K562 (cell line): ENCODE measurements around the gene ENTR1. TPM values are rescaled to one million over a fixed set of nuclear protein-coding genes. Genes with fewer than 3 reads are reported as not detected.

Experiments used
- CHD2 ChIP-seq: IDR thresholded peaks from 2 replicates; pipeline ENCODE4 v1.6.1; 2011; ENCODE audit warnings: low read depth, low read length
- EP400 ChIP-seq: fragments of 450-650 bp; IDR thresholded peaks from 2 replicates; pipeline ENCODE4 v1.6.1; 2017; ENCODE audit warnings: antibody characterized with exemption, mild to moderate bottlenecking, moderate library complexity
- HMGN3 ChIP-seq: IDR thresholded peaks from 2 replicates; pipeline ENCODE4 v1.6.1; 2011; ENCODE audit warnings: borderline replicate concordance, low read depth, mild to moderate bottlenecking, mixed read lengths, low read length; ENCODE audit not compliant: insufficient read length; ENCODE audit errors: extremely low read depth
- KAT7 ChIP-seq: sonication (generic); formaldehyde crosslinking; IDR thresholded peaks from 2 replicates; pipeline ENCODE4 v1.8.0; 2022; ENCODE audit warnings: missing genetic modification reagents, mild to moderate bottlenecking, borderline replicate concordance
- NFXL1 ChIP-seq: fragments of 450-650 bp; formaldehyde crosslinking; IDR thresholded peaks from 2 replicates; pipeline ENCODE4 v1.4.0; 2021; ENCODE audit warnings: mild to moderate bottlenecking
- RCOR1 ChIP-seq, 2 experiments: IDR thresholded peaks; 2 replicates each; pipeline ENCODE4 v1.6.1; 2012; ENCODE audit warnings: low read depth in 2 of 2, low read length in 2 of 2, borderline replicate concordance in 1 of 2, improper control_type of control experiment in 1 of 2
- SIN3A ChIP-seq, 2 experiments: fragments of 150-350 bp in 1 of 2; IDR thresholded peaks; 2 replicates each; pipeline ENCODE4 v1.6.1; 2011 to 2016; ENCODE audit warnings: borderline replicate concordance in 2 of 2, low read depth in 2 of 2, low read length in 2 of 2, mild to moderate bottlenecking in 2 of 2, moderate library complexity in 2 of 2; ENCODE audit not compliant: control insufficient read depth in 1 of 2
- SIN3B ChIP-seq: fragments of 450-650 bp; IDR thresholded peaks from 2 replicates; pipeline ENCODE4 v1.6.1; 2017; ENCODE audit warnings: low read depth, mild to moderate bottlenecking, moderate library complexity
- SMARCE1 ChIP-seq: fragments of 450-650 bp; IDR thresholded peaks from 2 replicates; pipeline ENCODE4 v1.7.1; 2016; ENCODE audit warnings: mild to moderate bottlenecking
- ZNF263 ChIP-seq: sonication (generic); formaldehyde crosslinking; IDR thresholded peaks from 2 replicates; pipeline ENCODE4 v1.8.0; 2022; ENCODE audit warnings: mild to moderate bottlenecking, missing genetic modification reagents, borderline replicate concordance
- polyA plus RNA-seq, 8 experiments: library from polyadenylated mRNA; depleted of rRNA in 4 of 8; stranded (reverse) in 5 of 8; unstranded in 3 of 8; fragments of >200 nt; fragmentation: Nextera tagmentation in 2 of 8; fragmentation: Illumina TruSeq in 1 of 8; extraction: Ambion mirVana in 2 of 8; extraction: Trizol in 1 of 8; gene quantifications; 2 replicates each; pipeline versions ENCODE4 v1.2.1 to v1.2.3, GENCODE V29; 2011 to 2014; ENCODE audit warnings: inconsistent platforms in 1 of 8, missing spikeins in 1 of 8
- total RNA-seq, 7 experiments: library from RNA; depleted of rRNA in 6 of 7; stranded (reverse); fragments of >200 nt in 6 of 7; fragmentation: Illumina TruSeq in 2 of 7; extraction: Trizol in 2 of 7; gene quantifications; 2 replicates each; pipeline versions ENCODE4 v1.2.1 to v1.2.3, GENCODE V29; 2011 to 2021; ENCODE audit warnings: low replicate concordance in 1 of 7
- TF ChIP-seq, protein P1 (sequence below): fragments of 450-650 bp; formaldehyde crosslinking; IDR thresholded peaks from 2 replicates; pipeline ENCODE4 v1.4.0; 2020; ENCODE audit warnings: mild to moderate bottlenecking, moderate library complexity
- TF ChIP-seq, protein P2 (sequence below): fragments of 250-450 bp; sonication (Bioruptor Pico); IDR thresholded peaks from 2 replicates; pipeline ENCODE4 v1.4.0; 2020; ENCODE audit warnings: mild to moderate bottlenecking
- TF ChIP-seq, protein P3 (sequence below): fragments of 250-450 bp; sonication (Bioruptor Pico); IDR thresholded peaks from 2 replicates; pipeline ENCODE4 v1.4.0; 2020
- TF ChIP-seq, protein P4 (sequence below): sonication (generic); formaldehyde crosslinking; IDR thresholded peaks from 2 replicates; pipeline ENCODE4 v1.8.0; 2022; ENCODE audit warnings: missing genetic modification reagents, mild to moderate bottlenecking, borderline replicate concordance

ENTR1 gene
- total and polyA plus RNA-seq, 9 of the 15 experiments (the other 6 are each of a cell fraction or from before 2014, with no cell fraction given), result 6.7 to 106 (median 72.6) TPM

DNA sequence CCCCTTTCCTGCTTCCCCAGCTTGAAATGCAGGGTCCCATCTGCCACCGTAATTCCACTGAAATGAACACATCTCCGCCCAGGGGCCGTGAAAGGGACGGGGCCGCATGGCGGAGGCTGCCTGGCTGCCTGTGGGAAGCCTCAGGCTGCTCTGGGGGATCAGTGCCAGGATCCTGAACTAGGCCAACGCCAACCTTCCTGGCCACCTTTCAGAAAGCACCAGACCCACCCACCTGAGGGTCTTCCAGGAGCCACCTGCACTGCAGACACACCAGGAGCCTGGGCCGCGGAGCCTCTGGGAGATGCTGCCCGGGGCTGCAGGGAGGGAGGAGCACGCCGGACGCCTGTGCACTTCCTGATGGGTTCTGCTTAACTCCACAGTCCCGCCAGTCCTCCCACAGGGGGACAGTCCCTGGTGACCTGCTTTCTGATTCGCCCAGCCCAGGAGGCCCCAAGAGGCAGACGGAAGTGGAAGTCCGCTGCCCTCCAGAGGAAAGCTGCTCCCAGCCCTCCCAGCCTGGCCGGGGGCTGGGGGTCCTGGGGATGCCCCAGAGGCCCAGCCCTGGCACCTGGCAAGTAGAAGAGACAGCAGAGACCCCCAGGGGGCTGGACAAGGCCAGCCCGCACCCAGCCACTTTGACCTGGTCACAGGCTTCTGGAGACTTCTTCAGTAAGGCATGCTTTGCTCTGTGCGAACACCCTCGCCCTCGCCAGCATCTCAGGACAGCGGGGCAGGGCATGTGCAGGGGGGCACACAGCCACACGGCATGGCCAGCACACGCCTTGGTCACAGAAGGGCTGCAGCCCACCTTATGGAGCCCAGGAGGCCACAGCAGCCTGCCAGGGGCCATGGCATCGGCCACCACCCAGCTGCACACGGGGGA is 36.9 kb downstream of the ENTR1 start, which contains the start of gene CARD9 (continued):
- TF ChIP-seq, protein P1, sequence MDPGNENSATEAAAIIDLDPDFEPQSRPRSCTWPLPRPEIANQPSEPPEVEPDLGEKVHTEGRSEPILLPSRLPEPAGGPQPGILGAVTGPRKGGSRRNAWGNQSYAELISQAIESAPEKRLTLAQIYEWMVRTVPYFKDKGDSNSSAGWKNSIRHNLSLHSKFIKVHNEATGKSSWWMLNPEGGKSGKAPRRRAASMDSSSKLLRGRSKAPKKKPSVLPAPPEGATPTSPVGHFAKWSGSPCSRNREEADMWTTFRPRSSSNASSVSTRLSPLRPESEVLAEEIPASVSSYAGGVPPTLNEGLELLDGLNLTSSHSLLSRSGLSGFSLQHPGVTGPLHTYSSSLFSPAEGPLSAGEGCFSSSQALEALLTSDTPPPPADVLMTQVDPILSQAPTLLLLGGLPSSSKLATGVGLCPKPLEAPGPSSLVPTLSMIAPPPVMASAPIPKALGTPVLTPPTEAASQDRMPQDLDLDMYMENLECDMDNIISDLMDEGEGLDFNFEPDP (CRISPR knock-in tag), result no peak
- TF ChIP-seq RCOR1 (IDR thresholded peaks at IDR 0.05; ENCODE audit: borderline replicate concordance in 1 of 2, low read depth in 2 of 2, low read length in 2 of 2) (peak in 1 of 2 experiments; percentile 51; a peak in 1 of 4 replicates), HMGN3 (peak; percentile 26), CHD2 (no peak), KAT7 (CRISPR knock-in tag) (0 out of 2 replicates have a peak, but pooled peaks have one; percentile 16), SIN3B (no peak), EP400 (peak; percentile 12; the same call in 1 of the 2 replicates), SIN3A (IDR thresholded peaks at IDR 0.05; ENCODE audit: borderline replicate concordance in 2 of 2, control insufficient read depth in 1 of 2, low read depth in 2 of 2, low read length in 2 of 2) (peak; percentile 5 to 73; a peak in 1 of 4 replicates), SMARCE1 (no peak), NFXL1 (no peak), ZNF263 (peak; percentile 99)
- TF ChIP-seq, protein P2, sequence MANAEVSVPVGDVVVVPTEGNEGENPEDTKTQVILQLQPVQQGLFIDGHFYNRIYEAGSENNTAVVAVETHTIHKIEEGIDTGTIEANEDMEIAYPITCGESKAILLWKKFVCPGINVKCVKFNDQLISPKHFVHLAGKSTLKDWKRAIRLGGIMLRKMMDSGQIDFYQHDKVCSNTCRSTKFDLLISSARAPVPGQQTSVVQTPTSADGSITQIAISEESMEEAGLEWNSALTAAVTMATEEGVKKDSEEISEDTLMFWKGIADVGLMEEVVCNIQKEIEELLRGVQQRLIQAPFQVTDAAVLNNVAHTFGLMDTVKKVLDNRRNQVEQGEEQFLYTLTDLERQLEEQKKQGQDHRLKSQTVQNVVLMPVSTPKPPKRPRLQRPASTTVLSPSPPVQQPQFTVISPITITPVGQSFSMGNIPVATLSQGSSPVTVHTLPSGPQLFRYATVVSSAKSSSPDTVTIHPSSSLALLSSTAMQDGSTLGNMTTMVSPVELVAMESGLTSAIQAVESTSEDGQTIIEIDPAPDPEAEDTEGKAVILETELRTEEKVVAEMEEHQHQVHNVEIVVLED (CRISPR knock-in tag), result 0 out of 2 replicates have a peak, but pooled peaks have one; percentile 30
- TF ChIP-seq, protein P3, sequence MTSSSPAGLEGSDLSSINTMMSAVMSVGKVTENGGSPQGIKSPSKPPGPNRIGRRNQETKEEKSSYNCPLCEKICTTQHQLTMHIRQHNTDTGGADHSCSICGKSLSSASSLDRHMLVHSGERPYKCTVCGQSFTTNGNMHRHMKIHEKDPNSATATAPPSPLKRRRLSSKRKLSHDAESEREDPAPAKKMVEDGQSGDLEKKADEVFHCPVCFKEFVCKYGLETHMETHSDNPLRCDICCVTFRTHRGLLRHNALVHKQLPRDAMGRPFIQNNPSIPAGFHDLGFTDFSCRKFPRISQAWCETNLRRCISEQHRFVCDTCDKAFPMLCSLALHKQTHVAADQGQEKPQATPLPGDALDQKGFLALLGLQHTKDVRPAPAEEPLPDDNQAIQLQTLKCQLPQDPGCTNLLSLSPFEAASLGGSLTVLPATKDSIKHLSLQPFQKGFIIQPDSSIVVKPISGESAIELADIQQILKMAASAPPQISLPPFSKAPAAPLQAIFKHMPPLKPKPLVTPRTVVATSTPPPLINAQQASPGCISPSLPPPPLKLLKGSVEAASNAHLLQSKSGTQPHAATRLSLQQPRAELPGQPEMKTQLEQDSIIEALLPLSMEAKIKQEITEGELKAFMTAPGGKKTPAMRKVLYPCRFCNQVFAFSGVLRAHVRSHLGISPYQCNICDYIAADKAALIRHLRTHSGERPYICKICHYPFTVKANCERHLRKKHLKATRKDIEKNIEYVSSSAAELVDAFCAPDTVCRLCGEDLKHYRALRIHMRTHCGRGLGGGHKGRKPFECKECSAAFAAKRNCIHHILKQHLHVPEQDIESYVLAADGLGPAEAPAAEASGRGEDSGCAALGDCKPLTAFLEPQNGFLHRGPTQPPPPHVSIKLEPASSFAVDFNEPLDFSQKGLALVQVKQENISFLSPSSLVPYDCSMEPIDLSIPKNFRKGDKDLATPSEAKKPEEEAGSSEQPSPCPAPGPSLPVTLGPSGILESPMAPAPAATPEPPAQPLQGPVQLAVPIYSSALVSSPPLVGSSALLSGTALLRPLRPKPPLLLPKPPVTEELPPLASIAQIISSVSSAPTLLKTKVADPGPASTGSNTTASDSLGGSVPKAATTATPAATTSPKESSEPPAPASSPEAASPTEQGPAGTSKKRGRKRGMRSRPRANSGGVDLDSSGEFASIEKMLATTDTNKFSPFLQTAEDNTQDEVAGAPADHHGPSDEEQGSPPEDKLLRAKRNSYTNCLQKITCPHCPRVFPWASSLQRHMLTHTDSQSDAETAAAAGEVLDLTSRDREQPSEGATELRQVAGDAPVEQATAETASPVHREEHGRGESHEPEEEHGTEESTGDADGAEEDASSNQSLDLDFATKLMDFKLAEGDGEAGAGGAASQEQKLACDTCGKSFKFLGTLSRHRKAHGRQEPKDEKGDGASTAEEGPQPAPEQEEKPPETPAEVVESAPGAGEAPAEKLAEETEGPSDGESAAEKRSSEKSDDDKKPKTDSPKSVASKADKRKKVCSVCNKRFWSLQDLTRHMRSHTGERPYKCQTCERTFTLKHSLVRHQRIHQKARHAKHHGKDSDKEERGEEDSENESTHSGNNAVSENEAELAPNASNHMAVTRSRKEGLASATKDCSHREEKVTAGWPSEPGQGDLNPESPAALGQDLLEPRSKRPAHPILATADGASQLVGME (CRISPR knock-in tag), result 0 out of 2 replicates have a peak, but pooled peaks have one; percentile 10
- TF ChIP-seq, protein P4, sequence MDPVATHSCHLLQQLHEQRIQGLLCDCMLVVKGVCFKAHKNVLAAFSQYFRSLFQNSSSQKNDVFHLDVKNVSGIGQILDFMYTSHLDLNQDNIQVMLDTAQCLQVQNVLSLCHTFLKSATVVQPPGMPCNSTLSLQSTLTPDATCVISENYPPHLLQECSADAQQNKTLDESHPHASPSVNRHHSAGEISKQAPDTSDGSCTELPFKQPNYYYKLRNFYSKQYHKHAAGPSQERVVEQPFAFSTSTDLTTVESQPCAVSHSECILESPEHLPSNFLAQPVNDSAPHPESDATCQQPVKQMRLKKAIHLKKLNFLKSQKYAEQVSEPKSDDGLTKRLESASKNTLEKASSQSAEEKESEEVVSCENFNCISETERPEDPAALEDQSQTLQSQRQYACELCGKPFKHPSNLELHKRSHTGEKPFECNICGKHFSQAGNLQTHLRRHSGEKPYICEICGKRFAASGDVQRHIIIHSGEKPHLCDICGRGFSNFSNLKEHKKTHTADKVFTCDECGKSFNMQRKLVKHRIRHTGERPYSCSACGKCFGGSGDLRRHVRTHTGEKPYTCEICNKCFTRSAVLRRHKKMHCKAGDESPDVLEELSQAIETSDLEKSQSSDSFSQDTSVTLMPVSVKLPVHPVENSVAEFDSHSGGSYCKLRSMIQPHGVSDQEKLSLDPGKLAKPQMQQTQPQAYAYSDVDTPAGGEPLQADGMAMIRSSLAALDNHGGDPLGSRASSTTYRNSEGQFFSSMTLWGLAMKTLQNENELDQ (CRISPR knock-in tag), result no peak
